ENCODE data around the gene CCNK.

DNA sequence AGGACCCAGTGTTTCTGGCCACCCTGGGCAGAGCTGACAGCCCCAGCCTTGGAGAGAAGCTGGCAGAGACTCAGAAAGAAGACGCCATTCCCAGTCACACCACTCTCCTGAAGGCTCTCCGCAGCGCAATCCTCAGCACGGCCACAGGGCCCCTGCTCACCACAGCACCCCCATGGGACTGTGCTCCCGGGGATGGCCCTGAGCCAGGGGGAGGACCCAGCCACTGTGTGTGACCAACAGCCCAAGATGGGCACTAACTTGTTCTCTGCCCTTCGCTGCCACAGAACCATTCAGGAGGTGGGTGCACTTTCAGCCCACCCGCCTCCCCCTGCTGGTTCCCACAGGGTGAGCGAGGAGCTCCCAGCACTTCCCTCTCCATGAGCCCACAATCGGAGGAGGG lies 57.1 kb downstream of the CCNK start:
- TF ChIP-seq CTCF (IDR thresholded peaks at IDR 0.05; ENCODE audit: low read depth, low read length, poor library complexity, severe bottlenecking) = no peak
- TF ChIP-seq EZH2phosphoT487 (IDR thresholded peaks at IDR 0.05; ENCODE audit: borderline replicate concordance, low read length) = no peak
